ENCODE data around the gene AOPEP.

AOPEP gene

DNA sequence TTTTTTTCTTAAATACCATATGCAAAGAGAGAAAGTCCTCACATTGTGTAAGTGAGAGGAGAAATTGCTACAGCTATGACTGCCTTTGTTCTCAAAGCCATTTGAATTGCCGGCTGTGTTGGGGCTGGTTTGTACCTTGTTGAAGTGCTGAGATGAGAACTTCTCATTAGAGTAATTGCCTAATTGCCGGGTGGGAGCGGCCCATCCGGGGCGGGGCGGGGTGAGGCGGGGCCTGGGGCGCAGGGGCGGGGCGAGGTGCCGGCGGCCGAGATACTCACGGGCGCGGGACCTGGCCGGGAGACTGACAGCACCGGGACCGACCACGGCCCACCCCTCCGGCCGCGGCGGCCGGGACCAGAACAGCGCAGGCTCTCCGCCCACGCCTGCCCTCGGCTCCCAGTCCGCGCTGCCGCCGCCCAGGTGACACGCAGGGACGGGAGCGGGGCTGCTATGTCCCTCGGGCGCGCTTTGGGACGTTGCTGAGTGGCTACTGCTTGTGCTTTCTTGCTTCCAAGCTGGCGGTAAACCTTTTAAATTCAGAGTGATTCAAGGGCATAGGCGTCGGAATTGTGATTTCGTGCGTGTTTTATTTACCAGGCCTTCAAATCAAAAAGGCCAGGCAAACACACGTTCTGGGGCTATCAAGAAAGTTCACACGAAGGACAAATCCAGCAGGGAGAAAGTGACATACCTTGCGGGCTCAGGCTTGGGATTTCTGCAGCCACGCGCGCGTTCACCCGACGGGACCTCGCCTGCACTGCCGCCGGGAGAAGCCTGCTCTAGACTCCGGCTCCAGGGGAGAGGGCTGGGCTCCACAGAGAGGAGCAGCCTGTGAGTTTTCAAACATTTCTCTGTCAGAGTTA lies 322.0 kb downstream of the AOPEP start:
- peak; percentile 33 to 70 for DNase-seq

DNA sequence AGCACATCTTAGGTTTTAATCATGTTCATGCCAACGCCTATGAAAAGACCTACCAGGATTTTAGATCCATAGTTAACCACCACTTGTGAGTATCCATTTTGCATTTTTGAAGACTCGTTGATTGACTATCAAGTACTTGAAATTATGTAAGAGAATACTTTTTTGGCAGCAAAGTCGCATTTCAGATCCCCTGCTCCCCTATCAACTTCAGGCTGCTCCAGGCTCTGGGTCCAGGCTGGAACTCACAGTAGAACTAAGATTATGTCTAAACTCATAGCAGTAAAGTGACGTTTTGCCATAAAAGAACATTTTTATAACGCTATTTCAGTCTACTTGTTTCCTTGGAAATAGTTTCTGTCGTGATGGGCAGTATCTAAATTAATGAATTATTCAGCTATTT lies 323.3 kb downstream of the AOPEP start:
- no peak for DNase-seq

GRCh38 chr9:95053611-95054570 lies 327.4 kb downstream of the AOPEP start:
- no peak for DNase-seq

DNA sequence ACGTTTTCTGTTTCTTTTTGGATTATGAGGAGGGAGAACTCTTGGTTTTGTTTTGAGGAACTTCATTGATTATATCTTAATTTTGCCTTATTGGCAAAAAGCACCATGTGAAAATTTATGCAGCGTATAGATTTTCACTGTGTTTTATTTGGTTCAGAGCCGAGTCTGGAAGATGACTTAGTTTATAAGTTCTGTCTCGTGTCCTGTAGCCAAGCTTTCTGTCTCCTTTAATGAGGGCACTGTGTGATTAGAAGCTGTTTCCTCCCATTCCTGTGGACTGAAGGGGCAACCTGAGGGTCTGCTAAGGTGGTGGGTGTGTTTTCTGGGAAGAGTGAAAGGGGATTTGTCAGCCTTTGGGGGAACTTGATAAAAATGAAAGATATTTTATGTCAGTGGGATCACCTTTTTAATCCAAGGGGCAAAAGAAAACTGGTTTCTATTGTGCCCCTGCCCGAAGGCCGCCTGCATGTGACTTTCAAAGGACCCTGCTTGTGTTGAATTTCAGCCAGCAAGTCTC lies 328.9 kb downstream of the AOPEP start:
- DNase-seq = no peak

DNA sequence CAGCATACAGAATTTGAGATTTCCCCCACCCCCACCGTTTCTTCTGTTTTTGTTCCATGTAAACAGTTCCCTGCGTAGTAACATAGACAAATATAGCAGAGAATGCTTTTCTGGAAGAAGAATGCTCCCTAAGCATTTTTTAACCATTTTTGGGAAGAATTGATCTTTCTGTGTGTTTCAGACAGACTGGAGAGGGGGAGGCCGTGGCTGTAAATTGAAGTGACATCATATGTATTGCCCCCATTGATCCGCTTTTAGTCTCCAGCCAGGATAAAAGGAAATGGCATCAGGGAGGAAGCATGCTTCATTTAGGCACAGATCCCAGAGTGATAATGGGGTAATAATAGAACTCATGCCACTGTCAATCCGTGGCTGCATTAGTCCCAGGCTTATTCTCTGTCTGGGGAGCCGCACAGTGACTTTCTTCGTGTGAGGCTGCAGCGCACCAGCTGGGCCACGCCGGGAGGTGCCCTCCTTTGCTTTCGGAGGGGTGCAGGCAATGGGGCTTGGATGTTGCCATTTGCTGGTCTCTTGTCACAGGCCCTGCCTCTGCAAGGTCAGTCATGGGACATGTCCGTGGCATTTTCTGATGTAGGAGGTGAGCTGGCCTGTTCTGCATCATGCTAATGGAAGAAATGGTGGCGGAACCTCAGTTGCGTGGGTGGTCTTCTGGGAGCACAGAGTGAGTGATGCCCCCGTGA lies 329.5 kb downstream of the AOPEP start:
- peak; percentile 49 to 85 for DNase-seq

DNA sequence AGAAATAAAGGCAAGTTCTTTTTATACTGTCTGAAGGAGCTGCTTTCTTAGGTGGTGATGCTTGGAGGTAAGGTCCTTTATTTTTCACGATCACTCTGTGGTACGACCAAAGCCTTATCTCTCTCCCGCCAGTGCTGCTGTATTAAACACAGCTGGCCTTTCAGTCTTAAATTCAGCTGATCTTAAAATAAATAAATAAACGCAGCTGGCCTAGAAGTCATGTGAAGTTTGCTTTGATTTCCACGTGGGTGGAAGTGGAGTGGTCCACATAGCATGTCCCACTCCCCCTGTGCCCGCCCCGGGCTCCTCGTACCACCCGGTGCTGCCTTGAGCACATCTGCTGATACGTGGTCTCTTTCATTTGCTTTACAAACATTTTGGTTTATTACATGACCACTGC lies 330.6 kb downstream of the AOPEP start:
- peak; percentile 15 to 66 for DNase-seq

DNA sequence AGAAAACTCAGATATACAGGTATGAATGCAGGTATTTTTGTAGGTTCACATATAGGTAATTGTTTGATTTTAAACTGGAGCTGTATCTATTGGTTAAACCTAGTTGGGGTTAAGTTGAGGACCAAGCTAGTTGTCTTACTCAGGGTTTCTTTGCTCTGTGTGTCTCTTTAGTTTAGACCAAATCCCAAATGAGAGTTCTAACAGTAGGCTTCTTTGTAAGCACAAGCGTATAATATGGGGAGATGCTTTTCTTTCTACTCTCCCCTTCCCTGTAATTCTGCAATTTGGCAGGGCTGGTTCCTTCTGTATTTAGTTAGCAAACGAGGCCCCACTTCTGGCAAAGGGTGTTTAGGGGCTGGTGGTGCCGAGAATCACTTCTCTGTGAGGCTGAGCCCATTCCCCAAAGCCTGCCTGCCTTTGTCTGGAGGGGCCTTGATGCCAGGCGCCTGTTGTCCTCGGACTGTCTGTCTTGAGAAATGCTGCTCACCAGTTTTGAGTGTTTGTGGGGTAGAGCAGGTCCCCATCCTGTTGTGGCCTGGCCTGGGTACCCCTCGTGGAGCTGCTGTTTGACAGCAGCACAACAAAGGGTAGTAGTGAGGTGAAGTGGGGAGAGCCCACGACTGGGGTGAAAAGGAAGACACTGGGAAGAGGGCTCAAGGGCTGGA lies 331.8 kb downstream of the AOPEP start:
- no peak for DNase-seq

DNA sequence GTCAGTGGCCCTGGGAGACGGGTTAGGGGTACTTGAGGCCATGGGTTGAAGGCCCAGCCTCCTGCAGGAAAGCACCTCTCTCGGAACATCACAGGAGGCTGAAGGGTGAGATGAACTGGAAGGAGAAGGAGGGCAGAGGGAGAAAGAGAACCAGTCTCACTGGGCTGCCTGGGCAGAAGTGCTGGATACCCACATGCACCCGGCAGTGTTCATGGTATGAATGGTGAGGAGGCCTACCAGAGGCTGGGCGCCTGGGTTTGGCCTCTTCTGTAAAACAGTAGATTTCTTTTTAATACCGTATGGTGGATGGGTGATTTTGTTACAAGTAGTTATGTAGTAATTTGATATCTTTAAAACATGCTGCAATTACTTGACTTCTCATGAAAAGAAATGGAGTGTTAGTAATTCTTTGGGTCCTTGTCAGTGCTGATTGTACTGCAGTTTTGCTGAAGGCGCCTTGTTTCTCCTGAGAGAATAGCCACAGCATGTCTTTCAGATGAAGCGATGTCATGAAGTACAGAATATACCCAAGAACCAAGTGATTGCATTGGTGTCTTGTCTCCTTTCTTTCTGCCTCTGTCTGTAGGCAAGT lies 332.4 kb downstream of the AOPEP start:
- DNase-seq = no peak

DNA sequence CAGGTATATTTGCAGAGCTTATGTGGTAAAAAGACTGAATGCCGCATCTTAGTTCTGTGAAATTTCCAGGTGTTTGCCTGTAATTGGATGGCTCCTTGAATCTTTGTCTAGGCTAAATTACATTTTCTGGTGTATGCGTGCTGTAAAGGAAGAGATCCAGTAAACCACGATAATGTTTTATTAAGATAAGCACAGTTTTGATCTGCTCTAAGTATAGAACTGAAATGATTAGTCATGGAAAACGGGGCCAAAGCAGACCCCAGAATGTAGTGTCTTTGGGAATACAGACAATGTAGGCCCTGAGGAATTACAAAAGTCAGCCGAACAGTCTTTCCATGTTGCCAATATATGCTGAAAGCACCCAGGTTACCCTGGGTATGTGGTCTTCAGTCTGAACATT lies 333.7 kb downstream of the AOPEP start:
- no peak for DNase-seq

GRCh38 chr9:95060916-95061315 lies 334.4 kb downstream of the AOPEP start:
- DNase-seq = no peak

DNA sequence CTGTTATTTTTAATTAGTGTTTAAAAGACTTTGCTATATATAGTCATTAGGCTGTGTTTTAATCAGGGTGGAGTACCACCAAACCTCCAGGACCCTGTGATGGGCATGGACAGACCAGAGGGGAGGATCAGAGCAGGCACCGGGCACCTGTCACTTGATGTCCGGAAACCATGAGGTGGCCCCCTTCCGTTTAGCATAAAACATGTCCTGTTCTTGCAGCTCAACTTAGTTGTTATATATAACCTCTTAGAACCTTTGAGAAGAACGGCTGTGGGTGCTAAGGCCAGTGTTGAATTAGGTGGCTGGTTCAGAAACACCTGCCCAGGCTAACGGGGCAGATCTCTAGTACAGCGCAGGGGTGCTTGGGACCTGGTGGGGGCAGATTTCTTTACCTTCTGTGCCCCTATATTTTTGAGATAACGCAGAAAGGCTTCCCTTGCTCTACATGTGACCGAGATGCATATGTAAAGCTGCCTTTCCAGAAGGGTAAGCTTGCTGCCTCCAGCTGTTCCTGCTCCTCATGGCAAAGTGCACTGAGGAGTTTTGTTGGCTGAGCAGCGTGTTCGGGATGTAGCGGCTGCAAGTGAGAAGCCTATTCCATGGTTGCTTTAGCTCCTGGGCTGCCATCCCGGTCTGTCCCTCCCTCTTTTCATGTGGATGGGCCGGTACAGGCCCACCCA lies 335.6 kb downstream of the AOPEP start:
- no peak for DNase-seq

DNA sequence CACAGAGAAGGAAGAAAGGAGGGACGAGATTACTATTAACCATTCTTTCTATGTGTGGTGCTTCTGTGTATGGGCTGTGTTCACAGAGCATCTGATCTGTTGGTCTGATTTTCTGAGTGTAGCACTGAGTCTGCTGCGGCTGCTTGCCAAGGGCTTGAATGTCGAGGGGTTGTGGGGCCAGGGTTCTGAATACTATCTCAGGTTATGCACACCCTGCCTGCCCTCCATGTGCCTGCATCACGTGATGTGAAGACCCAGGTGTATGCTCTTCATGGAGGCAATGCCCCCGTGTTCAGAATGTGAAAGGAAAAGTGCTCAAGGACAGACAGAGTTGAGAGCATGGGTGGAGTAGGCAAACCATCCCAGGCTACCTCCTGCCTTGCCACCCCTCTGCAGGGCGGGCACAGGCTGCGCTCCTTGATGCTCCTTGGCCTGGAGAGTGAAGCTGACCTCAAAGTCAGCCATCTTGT lies 336.1 kb downstream of the AOPEP start:
- no peak for DNase-seq

DNA sequence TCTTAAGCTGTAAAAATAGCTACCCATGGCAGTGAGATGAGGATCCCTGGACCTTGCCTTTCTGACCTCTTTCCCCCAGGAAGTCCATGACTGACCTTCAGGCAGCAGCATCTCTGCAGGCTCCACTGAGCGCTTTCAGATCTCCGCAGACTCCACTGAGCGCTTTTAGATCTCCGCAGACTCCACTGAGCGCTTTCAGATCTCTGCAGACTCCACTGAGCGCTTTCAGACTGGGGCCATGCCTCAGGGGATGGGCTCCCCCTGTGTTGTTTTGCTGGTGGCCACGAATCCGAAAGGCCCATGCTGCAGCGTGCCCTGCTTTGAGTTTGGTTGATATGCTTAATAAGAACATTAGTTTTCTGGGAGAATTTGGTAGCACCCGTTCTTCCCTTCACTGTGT lies 336.8 kb downstream of the AOPEP start:
- no peak for DNase-seq

- DNase-seq = no peak
These were observed 338.7 kb downstream of the AOPEP start for GRCh38 chr9:95065224-95065623.

GRCh38 chr9:95067057-95067456 lies 340.6 kb downstream of the AOPEP start:
- no peak for DNase-seq

- no peak for DNase-seq
These were observed 341.4 kb downstream of the AOPEP start for GRCh38 chr9:95067897-95068296.

GRCh38 chr9:95070549-95071021 lies 344.1 kb downstream of the AOPEP start:
- DNase-seq = no peak

DNA sequence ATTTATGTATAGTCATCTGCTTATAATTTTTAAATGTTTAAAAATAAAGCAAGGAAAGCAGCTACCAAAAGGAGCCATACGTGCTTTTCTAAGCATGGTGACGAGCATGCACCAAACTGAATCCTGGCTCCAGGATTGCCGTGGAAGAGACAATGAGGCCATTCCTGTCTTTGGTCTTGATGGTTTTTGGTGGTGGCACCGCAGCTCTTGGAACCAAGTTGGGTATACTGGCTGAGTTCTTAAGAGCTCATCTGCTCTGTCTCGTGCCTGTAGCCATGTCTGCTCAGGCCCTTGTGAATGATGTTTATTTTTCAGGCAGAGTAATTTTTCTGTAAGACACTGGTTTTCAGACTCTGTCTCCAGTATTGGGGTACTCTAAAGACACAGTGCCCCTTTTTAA lies 345.0 kb downstream of the AOPEP start:
- no peak for DNase-seq

GRCh38 chr9:95071925-95072324 lies 345.4 kb downstream of the AOPEP start:
- no peak for DNase-seq

DNA sequence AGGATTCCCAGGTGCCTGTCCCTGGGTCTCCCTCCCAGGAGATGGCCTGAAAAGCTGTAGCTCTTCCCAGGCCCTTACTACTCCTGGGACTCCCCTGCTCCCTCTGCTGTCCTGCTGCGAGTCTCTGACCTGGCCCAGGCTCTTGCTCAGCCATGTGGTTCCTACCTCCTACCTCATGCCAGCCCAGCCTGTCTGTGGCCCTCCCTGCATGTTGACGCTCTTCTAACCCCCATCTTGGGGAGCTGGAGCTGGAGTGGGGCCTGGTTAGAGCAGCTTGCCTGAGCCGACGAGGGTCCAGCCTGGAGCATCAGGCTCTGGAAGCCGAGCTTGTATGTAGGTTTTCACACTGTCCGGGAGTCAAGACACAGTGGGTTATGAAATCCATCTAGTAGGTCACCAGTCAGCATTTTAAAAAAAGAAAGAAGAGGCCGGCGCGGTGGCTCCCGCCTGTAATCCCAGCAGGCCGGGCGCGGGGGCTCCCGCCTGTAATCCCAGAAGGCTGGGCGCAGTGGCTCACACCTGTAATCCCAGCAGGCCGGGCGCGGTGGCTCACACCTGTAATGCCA lies 346.6 kb downstream of the AOPEP start:
- DNase-seq = no peak

DNA sequence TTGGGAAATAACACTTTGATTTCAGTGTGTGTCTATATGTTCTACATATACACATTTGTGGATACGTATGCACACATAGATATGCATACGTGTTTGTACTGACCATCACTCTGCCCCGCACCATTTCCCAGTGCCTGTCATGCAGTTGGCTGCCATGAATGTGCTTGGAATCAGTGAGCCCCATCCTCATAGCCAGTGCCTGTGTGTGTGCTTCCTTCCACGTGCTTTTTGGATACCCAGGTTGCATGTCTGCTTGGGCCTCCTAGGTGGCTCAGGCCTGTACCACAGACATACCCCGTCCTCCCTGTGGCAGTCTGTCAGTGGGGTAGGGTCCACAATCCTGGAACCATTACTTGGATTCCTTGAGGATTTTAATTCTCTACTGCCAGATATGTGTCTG lies 347.4 kb downstream of the AOPEP start:
- no peak for DNase-seq
